ENCODE data around the gene ITGAV.

Gene ITGAV

DNA sequence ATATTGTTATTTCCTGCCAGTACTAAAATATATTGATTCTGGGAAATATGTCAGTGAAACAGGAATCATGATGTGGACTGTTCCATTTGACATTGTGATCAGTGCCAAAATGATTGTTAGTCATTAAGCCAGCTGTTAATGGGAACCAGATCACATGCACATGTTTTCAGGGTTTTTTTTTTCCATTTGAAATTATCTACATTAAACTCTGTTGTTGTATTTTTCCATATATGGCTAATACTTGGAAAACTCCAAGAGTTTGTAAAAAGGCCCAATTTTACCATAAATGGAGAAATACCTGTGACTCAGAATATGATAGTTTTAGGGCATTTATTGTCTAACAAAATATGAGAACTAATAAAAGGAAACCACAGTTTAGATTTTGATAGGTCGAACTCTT lies 13.4 kb downstream of the ITGAV start:
- Histone ChIP-seq H3K79me1 (ENCODE audit: low read length) (peaks cover 2% of the 10 kb centered on the region), H2AK5ac (ENCODE audit: low read length) (no peak overlapping the region), H3K23ac (ENCODE audit: low read length) (no peak overlapping the region), H3K14ac (ENCODE audit: low read length) (no peak overlapping the region), H3K4me3 (ENCODE audit: low read depth, low read length) (no peak overlapping the region), H2BK120ac (ENCODE audit: insufficient read depth, low read length, poor library complexity) (no peak overlapping the region), H3K4ac (ENCODE audit: low read depth, low read length) (no peak overlapping the region), H3K4me1 (ENCODE audit: control insufficient read depth in 1 of 2, insufficient read depth in 2 of 2, low read length in 2 of 2) (peaks cover 7 to 8% of the 10 kb centered on the region in 2 experiments), H3K9me3 (ENCODE audit: insufficient read depth, low read depth, low read length) (no peaks in the 10 kb centered on the region), H2BK12ac (ENCODE audit: low read length) (no peak overlapping the region), H4K8ac (ENCODE audit: low read depth, low read length) (no peak overlapping the region), H3K4me2 (ENCODE audit: low read length) (no peak overlapping the region), H3K79me2 (ENCODE audit: control insufficient read depth, insufficient read depth, low read length, poor library complexity) (peaks cover 4% of the 10 kb centered on the region), H3K18ac (ENCODE audit: low read length) (no peak overlapping the region), H3K27me3 (ENCODE audit: insufficient read depth, low read length) (no peaks in the 10 kb centered on the region), H4K12ac (ENCODE audit: low read depth, low read length) (no peak overlapping the region), H2BK5ac (ENCODE audit: low read depth, low read length, poor library complexity) (no peak overlapping the region), H3K27ac (ENCODE audit: low read depth, low read length) (no peak overlapping the region), H2AFZ (ENCODE audit: insufficient read depth, low read length, poor library complexity) (no peak overlapping the region), H3K9ac (ENCODE audit: low read length) (no peak overlapping the region), H4K91ac (ENCODE audit: low read depth, low read length) (no peak overlapping the region), H3K36me3 (ENCODE audit: control insufficient read depth in 1 of 2, insufficient read depth in 2 of 2, low read length in 2 of 2) (peaks cover 12 to 28% of the 10 kb centered on the region in 2 experiments)
- DNase-seq: no peak
- WGBS (ENCODE audit: extremely low coverage, insufficient coverage, insufficient read length): no CpG with 5 or more reads among the region's 1 CpG

DNA sequence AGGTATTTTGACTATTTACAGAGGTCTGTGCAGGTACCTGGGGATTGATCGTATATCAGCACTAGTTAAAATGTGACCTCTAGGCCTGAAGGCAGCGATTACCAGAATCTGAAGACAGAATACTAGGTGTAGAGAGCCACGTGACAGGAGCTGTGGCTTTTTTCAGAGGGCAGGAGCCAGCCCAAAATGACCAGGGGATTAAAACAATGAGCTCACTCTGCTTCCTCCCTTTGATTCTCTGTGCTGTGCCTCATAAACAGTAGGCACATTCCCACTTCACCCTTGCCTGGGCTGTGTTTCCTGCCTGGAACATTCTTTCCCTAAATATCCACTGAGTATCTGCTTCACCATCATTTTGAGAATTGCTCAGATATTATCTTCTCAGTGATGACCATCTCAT lies 15.2 kb downstream of the ITGAV start:
- no peak overlapping the region for H4K8ac ChIP-seq (ENCODE audit: low read depth, low read length)
- no peaks in the 10 kb centered on the region for H3K9me3 ChIP-seq (ENCODE audit: insufficient read depth, low read depth, low read length)
- H3K14ac ChIP-seq (ENCODE audit: low read length): no peak overlapping the region
- peak overlapping the region; percentile 22 for H3K4me2 ChIP-seq (ENCODE audit: low read length)
- H3K36me3 ChIP-seq (ENCODE audit: control insufficient read depth in 1 of 2, insufficient read depth in 2 of 2, low read length in 2 of 2): peaks cover 10 to 21% of the 10 kb centered on the region in 2 experiments
- peak overlapping the region; percentile 49 for H3K23ac ChIP-seq (ENCODE audit: low read length)
- H3K9ac ChIP-seq (ENCODE audit: low read length): no peak overlapping the region
- H2BK12ac ChIP-seq (ENCODE audit: low read length): no peak overlapping the region
- H4K91ac ChIP-seq (ENCODE audit: low read depth, low read length): no peak overlapping the region
- no peak overlapping the region for H3K4me3 ChIP-seq (ENCODE audit: low read depth, low read length)
- H3K4me1 ChIP-seq (ENCODE audit: control insufficient read depth in 1 of 2, insufficient read depth in 2 of 2, low read length in 2 of 2): peaks cover 6 to 8% of the 10 kb centered on the region in 2 experiments
- H3K18ac ChIP-seq (ENCODE audit: low read length): no peak overlapping the region
- H2AFZ ChIP-seq (ENCODE audit: insufficient read depth, low read length, poor library complexity): no peak overlapping the region
- no peak overlapping the region for H2BK120ac ChIP-seq (ENCODE audit: insufficient read depth, low read length, poor library complexity)
- H3K79me1 ChIP-seq (ENCODE audit: low read length): peaks cover 2% of the 10 kb centered on the region
- no peaks in the 10 kb centered on the region for H3K27me3 ChIP-seq (ENCODE audit: insufficient read depth, low read length)
- H3K79me2 ChIP-seq (ENCODE audit: control insufficient read depth, insufficient read depth, low read length, poor library complexity): no peaks in the 10 kb centered on the region
- H2AK5ac ChIP-seq (ENCODE audit: low read length): no peak overlapping the region
- no CpG with 5 or more reads among the region's 3 CpGs for WGBS (ENCODE audit: extremely low coverage, insufficient coverage, insufficient read length)
- no peak overlapping the region for H2BK5ac ChIP-seq (ENCODE audit: low read depth, low read length, poor library complexity)
- no peak overlapping the region for H3K4ac ChIP-seq (ENCODE audit: low read depth, low read length)
- no peak overlapping the region for H4K12ac ChIP-seq (ENCODE audit: low read depth, low read length)
- H3K27ac ChIP-seq (ENCODE audit: low read depth, low read length): peak overlapping the region; percentile 20
- DNase-seq: peak; percentile 9 to 57

DNA sequence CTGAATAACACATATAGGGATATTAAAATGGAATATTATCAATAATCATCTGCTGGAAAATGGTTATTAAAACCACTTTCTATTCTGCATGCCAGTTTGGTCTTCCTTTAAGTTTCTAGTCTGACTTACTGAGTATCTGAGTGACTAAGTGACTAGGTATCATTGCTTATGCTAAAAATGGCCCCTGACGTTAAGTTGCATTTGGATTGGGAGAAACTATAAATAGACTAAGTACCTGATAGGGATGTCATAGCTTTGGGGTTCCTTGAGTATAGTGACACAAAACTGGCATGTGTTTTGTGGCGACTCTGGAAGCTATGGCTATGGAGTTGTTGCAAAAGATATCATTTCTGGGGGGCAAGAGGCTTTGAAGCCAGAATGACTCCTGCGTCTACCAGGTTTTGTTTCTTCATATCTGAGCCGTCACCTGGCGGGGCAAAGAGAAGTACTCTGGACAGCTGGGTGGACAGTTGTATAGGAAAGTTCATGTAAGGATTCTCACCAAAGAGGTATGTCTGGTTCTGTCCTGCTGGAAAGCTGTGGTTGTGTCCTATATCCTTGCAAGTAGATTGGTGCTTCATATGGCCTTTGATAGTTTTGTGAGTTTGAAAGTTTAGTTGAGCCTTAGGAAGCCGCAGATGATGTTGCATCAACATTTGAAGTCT lies 17.9 kb downstream of the ITGAV start:
- Histone ChIP-seq H3K4me2 (ENCODE audit: low read length) (no peak overlapping the region), H3K18ac (ENCODE audit: low read length) (no peak overlapping the region), H4K91ac (ENCODE audit: low read depth, low read length) (no peak overlapping the region), H3K27me3 (ENCODE audit: insufficient read depth, low read length) (no peaks in the 10 kb centered on the region), H4K12ac (ENCODE audit: low read depth, low read length) (no peak overlapping the region), H3K27ac (ENCODE audit: low read depth, low read length) (no peak overlapping the region), H2BK5ac (ENCODE audit: low read depth, low read length, poor library complexity) (no peak overlapping the region), H4K8ac (ENCODE audit: low read depth, low read length) (no peak overlapping the region), H3K9ac (ENCODE audit: low read length) (no peak overlapping the region), H3K23ac (ENCODE audit: low read length) (no peak overlapping the region), H3K4me1 (ENCODE audit: control insufficient read depth in 1 of 2, insufficient read depth in 2 of 2, low read length in 2 of 2) (peaks cover 7 to 8% of the 10 kb centered on the region in 2 experiments), H2AFZ (ENCODE audit: insufficient read depth, low read length, poor library complexity) (no peak overlapping the region), H3K79me1 (ENCODE audit: low read length) (peaks cover 2% of the 10 kb centered on the region), H2BK120ac (ENCODE audit: insufficient read depth, low read length, poor library complexity) (no peak overlapping the region), H3K4ac (ENCODE audit: low read depth, low read length) (no peak overlapping the region), H3K79me2 (ENCODE audit: control insufficient read depth, insufficient read depth, low read length, poor library complexity) (no peaks in the 10 kb centered on the region), H3K9me3 (ENCODE audit: insufficient read depth, low read depth, low read length) (no peaks in the 10 kb centered on the region), H3K14ac (ENCODE audit: low read length) (no peak overlapping the region), H3K4me3 (ENCODE audit: low read depth, low read length) (no peak overlapping the region), H2AK5ac (ENCODE audit: low read length) (no peak overlapping the region), H2BK12ac (ENCODE audit: low read length) (no peak overlapping the region), H3K36me3 (ENCODE audit: control insufficient read depth in 1 of 2, insufficient read depth in 2 of 2, low read length in 2 of 2) (peaks cover 5 to 21% of the 10 kb centered on the region in 2 experiments)
- peak; percentile 8 to 11 for DNase-seq
- no CpG with 5 or more reads among the region's 6 CpGs for WGBS (ENCODE audit: extremely low coverage, insufficient coverage, insufficient read length)

DNA sequence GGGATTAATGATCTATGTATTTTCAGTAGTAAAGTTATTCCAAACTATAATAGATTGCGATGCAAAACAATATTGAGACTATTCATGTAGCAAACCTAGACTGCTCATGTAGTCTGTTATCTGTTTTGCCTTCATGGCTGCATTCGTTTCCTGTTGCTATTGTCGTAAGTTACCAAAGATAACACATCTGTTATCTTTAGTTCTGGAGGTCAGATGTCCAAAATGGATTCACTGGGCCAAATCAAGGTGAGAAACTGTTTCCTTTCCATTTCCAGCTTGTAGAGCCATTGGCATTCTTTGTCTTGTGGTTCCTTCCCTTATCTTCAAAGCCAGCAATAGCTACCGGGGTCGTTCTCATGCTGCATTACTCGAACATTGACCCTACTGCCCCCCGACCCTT lies 20.9 kb downstream of the ITGAV start:
- no peak for DNase-seq
- peaks cover 2 to 15% of the 10 kb centered on the region in 2 experiments for H3K36me3 ChIP-seq (ENCODE audit: control insufficient read depth in 1 of 2, insufficient read depth in 2 of 2, low read length in 2 of 2)
- no peak overlapping the region for H2BK12ac ChIP-seq (ENCODE audit: low read length)
- no peak overlapping the region for H3K27ac ChIP-seq (ENCODE audit: low read depth, low read length)
- H3K23ac ChIP-seq (ENCODE audit: low read length): no peak overlapping the region
- H3K27me3 ChIP-seq (ENCODE audit: insufficient read depth, low read length): no peaks in the 10 kb centered on the region
- no peak overlapping the region for H2BK5ac ChIP-seq (ENCODE audit: low read depth, low read length, poor library complexity)
- no peak overlapping the region for H2BK120ac ChIP-seq (ENCODE audit: insufficient read depth, low read length, poor library complexity)
- H4K91ac ChIP-seq (ENCODE audit: low read depth, low read length): no peak overlapping the region
- peaks cover 0 to 4% of the 10 kb centered on the region in 2 experiments for H3K4me1 ChIP-seq (ENCODE audit: control insufficient read depth in 1 of 2, insufficient read depth in 2 of 2, low read length in 2 of 2)
- H2AK5ac ChIP-seq (ENCODE audit: low read length): no peak overlapping the region
- H3K79me1 ChIP-seq (ENCODE audit: low read length): no peaks in the 10 kb centered on the region
- no peak overlapping the region for H4K8ac ChIP-seq (ENCODE audit: low read depth, low read length)
- H3K18ac ChIP-seq (ENCODE audit: low read length): no peak overlapping the region
- H3K4me2 ChIP-seq (ENCODE audit: low read length): no peak overlapping the region
- H3K79me2 ChIP-seq (ENCODE audit: control insufficient read depth, insufficient read depth, low read length, poor library complexity): no peaks in the 10 kb centered on the region
- H3K9ac ChIP-seq (ENCODE audit: low read length): no peak overlapping the region
- no peak overlapping the region for H2AFZ ChIP-seq (ENCODE audit: insufficient read depth, low read length, poor library complexity)
- no peak overlapping the region for H3K4ac ChIP-seq (ENCODE audit: low read depth, low read length)
- no peak overlapping the region for H4K12ac ChIP-seq (ENCODE audit: low read depth, low read length)
- H3K9me3 ChIP-seq (ENCODE audit: insufficient read depth, low read depth, low read length): no peaks in the 10 kb centered on the region
- no peak overlapping the region for H3K14ac ChIP-seq (ENCODE audit: low read length)
- no peak overlapping the region for H3K4me3 ChIP-seq (ENCODE audit: low read depth, low read length)
- WGBS (ENCODE audit: extremely low coverage, insufficient coverage, insufficient read length): no CpG with 5 or more reads among the region's 7 CpGs
